Smooth muscle cell (in vitro differentiated cells): ENCODE measurements around the gene KATNB1. TPM values are rescaled to one million over a fixed set of nuclear protein-coding genes. Genes with fewer than 3 reads are reported as not detected.

Experiments used
- DNase-seq: peaks from one replicate; lab custom pipeline; 2025; ENCODE audit not compliant: unreplicated experiment; lab: John Stamatoyannopoulos, UW
- H2AFZ ChIP-seq: fragments of 200-600 bp; sonication (generic); 2 replicates; pipeline ENCODE4 v1.6.0; 2016; ENCODE audit warnings: antibody characterized with exemption, low read depth, mild to moderate bottlenecking
- H3F3A ChIP-seq: fragments of 200-600 bp; sonication (generic); 2 replicates; pipeline ENCODE4 v1.6.0; 2017; ENCODE audit warnings: antibody characterized with exemption, low read depth
- H3K27ac ChIP-seq: fragments of 200-600 bp; sonication (generic); 2 replicates; pipeline ENCODE4 v1.5.1; 2016; ENCODE audit warnings: low read depth, mild to moderate bottlenecking
- H3K27me3 ChIP-seq: fragments of 200-600 bp; sonication (generic); 2 replicates; pipeline ENCODE4 v1.6.1; 2016; ENCODE audit warnings: low read depth, mild to moderate bottlenecking
- H3K36me3 ChIP-seq: fragments of 200-600 bp; sonication (generic); 2 replicates; pipeline ENCODE4 v1.5.1; 2016; ENCODE audit warnings: low read depth
- H3K4me1 ChIP-seq: fragments of 200-600 bp; sonication (generic); 2 replicates; pipeline ENCODE4 v1.5.1; 2016; ENCODE audit warnings: low read depth
- H3K4me2 ChIP-seq: fragments of 200-600 bp; sonication (generic); 2 replicates; pipeline ENCODE4 v1.6.0; 2016; ENCODE audit warnings: mild to moderate bottlenecking
- H3K4me3 ChIP-seq: fragments of 200-600 bp; sonication (generic); 2 replicates; pipeline ENCODE4 v1.5.1; 2016; ENCODE audit warnings: mild to moderate bottlenecking
- H3K79me2 ChIP-seq: fragments of 200-600 bp; sonication (generic); 2 replicates; pipeline ENCODE4 v1.6.0; 2016; ENCODE audit warnings: low read depth, mild to moderate bottlenecking
- H3K9ac ChIP-seq: fragments of 200-600 bp; sonication (generic); 2 replicates; pipeline ENCODE4 v1.6.0; 2016; ENCODE audit warnings: low read depth
- H3K9me3 ChIP-seq: fragments of 200-600 bp; sonication (generic); replicated peaks from 2 replicates; pipeline ENCODE4 v1.5.1; 2016; ENCODE audit warnings: low read depth
- H4K20me1 ChIP-seq: fragments of 200-600 bp; sonication (generic); 2 replicates; pipeline ENCODE4 v1.6.0; 2016; ENCODE audit warnings: low read depth
- WGBS: methylation state at CpG from one replicate; pipeline ENCODE4 v1.1.7; 2016; ENCODE audit warnings: low lambda C conversion rate; 5-methylcytosine and 5-hydroxymethylcytosine counted together
- polyA plus RNA-seq: library from polyadenylated mRNA; unstranded; fragments of >200 nt; fragmentation: Nextera tagmentation; extraction: Ambion mirVana; gene quantifications from 2 replicates; pipeline ENCODE4 v1.2.1, GENCODE V29; 2016
- total RNA-seq: library from RNA; depleted of rRNA; stranded (reverse); fragments of >200 nt; gene quantifications from 2 replicates; pipeline ENCODE4 v1.2.3, GENCODE V29; 2014
- TF ChIP-seq, protein P1 (sequence below): fragments of 200-600 bp; sonication (generic); IDR thresholded peaks from 2 replicates; pipeline ENCODE4 v1.5.1; 2017; ENCODE audit warnings: borderline replicate concordance, mild to moderate bottlenecking, antibody characterized with exemption; ENCODE audit not compliant: insufficient read depth, poor library complexity, severe bottlenecking

Gene KATNB1
- total and polyA plus RNA-seq, 2 experiments from 2014 or later = 11.9 to 23.6 TPM

GRCh38 chr16:57704011-57704904 is 31.3 kb upstream of the KATNB1 start:
- Histone ChIP-seq H3K27ac (no peak overlapping the region), H3K4me1 (no peaks in the 10 kb centered on the region), H3K27me3 (no peaks in the 10 kb centered on the region), H3K9me3 (no peaks in the 10 kb centered on the region), H3K9ac (no peak overlapping the region), H4K20me1 (no peaks in the 10 kb centered on the region), H3K4me3 (no peak overlapping the region), H3K4me2 (no peak overlapping the region), H2AFZ (no peak overlapping the region), H3K36me3 (no peaks in the 10 kb centered on the region), H3K79me2 (no peaks in the 10 kb centered on the region), H3F3A (no peaks in the 10 kb centered on the region)
- no peak for DNase-seq
- TF ChIP-seq, protein P1, sequence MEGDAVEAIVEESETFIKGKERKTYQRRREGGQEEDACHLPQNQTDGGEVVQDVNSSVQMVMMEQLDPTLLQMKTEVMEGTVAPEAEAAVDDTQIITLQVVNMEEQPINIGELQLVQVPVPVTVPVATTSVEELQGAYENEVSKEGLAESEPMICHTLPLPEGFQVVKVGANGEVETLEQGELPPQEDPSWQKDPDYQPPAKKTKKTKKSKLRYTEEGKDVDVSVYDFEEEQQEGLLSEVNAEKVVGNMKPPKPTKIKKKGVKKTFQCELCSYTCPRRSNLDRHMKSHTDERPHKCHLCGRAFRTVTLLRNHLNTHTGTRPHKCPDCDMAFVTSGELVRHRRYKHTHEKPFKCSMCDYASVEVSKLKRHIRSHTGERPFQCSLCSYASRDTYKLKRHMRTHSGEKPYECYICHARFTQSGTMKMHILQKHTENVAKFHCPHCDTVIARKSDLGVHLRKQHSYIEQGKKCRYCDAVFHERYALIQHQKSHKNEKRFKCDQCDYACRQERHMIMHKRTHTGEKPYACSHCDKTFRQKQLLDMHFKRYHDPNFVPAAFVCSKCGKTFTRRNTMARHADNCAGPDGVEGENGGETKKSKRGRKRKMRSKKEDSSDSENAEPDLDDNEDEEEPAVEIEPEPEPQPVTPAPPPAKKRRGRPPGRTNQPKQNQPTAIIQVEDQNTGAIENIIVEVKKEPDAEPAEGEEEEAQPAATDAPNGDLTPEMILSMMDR = no peak
- 86% methylated on average over 11 of the region's 11 CpGs for WGBS

- TF ChIP-seq, protein P1 = no peak
- H3K79me2 ChIP-seq = no peaks in the 10 kb centered on the region
- H3K4me1 ChIP-seq = no peaks in the 10 kb centered on the region
- 93% methylated on average over 4 of the region's 4 CpGs for WGBS
- H3K4me3 ChIP-seq = no peak overlapping the region
- H3K4me2 ChIP-seq = no peak overlapping the region
- no peaks in the 10 kb centered on the region for H3K27me3 ChIP-seq
- no peaks in the 10 kb centered on the region for H3K36me3 ChIP-seq
- no peaks in the 10 kb centered on the region for H3K9me3 ChIP-seq
- H3K27ac ChIP-seq = no peak overlapping the region
- no peak overlapping the region for H3K9ac ChIP-seq
- no peak for DNase-seq
- no peaks in the 10 kb centered on the region for H4K20me1 ChIP-seq
- no peaks in the 10 kb centered on the region for H3F3A ChIP-seq
- no peak overlapping the region for H2AFZ ChIP-seq
These were observed 30.4 kb upstream of the KATNB1 start for GRCh38 chr16:57704905-57705852.

DNA sequence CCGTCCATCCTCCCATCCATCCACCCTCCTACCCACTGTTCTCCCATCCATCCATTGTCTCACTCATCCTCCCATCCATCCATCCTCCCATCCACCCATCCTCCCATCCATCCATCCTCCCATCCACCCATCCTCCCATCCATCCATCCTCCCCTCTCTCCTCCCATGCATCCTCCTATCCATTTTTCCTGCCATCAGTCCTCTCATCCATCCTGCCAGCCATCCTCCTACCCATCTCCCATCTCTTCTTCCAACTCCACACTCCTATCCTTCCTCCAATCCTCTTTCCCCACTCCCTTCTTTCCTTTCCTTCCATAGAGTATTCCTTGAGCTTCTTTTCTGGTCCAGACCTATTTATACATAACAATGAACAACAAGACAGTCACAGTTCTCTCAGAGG is 28.9 kb upstream of the KATNB1 start:
- no peaks in the 10 kb centered on the region for H3K27me3 ChIP-seq
- no peaks in the 10 kb centered on the region for H3K9me3 ChIP-seq
- no peak overlapping the region for H2AFZ ChIP-seq
- TF ChIP-seq, protein P1 = no peak
- H3K79me2 ChIP-seq = no peaks in the 10 kb centered on the region
- WGBS = no CpG with 5 or more reads among the region's 1 CpG
- no peak overlapping the region for H3K9ac ChIP-seq
- no peak overlapping the region for H3K27ac ChIP-seq
- DNase-seq = no peak
- no peaks in the 10 kb centered on the region for H3K36me3 ChIP-seq
- no peaks in the 10 kb centered on the region for H3F3A ChIP-seq
- H3K4me1 ChIP-seq = no peaks in the 10 kb centered on the region
- no peak overlapping the region for H3K4me3 ChIP-seq
- no peak overlapping the region for H3K4me2 ChIP-seq
- no peaks in the 10 kb centered on the region for H4K20me1 ChIP-seq
